ENCODE results near the gene NDN. TPM values are rescaled to one million over a fixed set of nuclear protein-coding genes. Genes with fewer than 3 reads are reported as not detected.

NDN gene
- total RNA-seq, 1 experiment from 2014 or later = not detected

DNA sequence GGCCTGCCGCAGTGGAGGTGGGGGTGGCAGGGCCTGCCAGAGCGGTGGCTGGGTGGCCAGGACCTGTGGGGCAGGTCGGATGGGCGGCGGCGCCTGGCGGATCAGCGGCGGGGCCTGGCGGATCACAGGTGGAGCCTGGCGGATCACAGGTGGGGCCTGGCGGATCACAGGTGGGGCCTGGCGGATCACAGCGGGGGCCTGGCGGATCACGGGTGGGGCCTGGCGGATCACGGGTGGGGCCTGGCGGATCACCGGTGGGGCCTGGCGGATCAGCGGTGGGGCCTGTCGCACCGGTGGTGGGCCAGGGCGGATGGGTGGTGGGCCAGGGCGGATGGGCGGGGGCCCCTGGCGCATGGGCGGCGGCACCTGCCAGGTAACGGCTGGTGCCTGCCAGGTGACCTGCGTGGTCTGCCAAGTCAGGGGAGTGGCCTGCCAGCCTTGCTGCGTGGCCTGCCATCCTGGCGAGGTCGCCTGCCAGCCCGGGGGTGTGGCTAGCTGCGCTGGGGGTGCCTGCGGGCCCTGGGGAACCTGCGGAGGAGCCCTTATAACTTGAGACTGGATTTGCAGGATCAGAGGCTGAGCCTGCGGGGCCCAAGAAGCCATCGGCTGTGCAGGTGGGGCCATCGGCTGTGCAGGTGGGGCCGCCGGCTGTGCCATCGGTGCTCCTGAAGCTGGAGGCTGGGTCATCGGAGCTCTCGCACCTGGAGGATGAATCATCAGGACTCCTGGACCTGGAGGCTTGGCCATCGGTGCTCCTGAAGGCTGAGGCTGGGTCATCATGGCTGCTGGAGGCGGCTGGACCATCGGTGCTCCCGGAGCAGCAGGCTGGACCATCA, 40.7 kb downstream of the NDN start:
- H3K27ac Mint-ChIP-seq (ENCODE audit: unreplicated experiment) = no peak overlapping the region
- POLR2A ChIA-PET = no interaction called here
- TF ChIP-seq, protein P1, sequence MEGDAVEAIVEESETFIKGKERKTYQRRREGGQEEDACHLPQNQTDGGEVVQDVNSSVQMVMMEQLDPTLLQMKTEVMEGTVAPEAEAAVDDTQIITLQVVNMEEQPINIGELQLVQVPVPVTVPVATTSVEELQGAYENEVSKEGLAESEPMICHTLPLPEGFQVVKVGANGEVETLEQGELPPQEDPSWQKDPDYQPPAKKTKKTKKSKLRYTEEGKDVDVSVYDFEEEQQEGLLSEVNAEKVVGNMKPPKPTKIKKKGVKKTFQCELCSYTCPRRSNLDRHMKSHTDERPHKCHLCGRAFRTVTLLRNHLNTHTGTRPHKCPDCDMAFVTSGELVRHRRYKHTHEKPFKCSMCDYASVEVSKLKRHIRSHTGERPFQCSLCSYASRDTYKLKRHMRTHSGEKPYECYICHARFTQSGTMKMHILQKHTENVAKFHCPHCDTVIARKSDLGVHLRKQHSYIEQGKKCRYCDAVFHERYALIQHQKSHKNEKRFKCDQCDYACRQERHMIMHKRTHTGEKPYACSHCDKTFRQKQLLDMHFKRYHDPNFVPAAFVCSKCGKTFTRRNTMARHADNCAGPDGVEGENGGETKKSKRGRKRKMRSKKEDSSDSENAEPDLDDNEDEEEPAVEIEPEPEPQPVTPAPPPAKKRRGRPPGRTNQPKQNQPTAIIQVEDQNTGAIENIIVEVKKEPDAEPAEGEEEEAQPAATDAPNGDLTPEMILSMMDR (IDR thresholded peaks at IDR 0.05; ENCODE audit: insufficient read depth in 1 of 2, low read depth in 1 of 2, low read length in 1 of 2, severe bottlenecking in 1 of 2, unreplicated experiment in 1 of 2) = no peak
- H3K9me3 Mint-ChIP-seq (ENCODE audit: unreplicated experiment) = no peaks in the 10 kb centered on the region
- no peaks in the 10 kb centered on the region for H3K4me1 Mint-ChIP-seq (ENCODE audit: low read depth, unreplicated experiment)
- Histone ChIP-seq H3K27me3 (replicated peaks; ENCODE audit: control insufficient read depth, insufficient read depth, low read length) (no peaks in the 10 kb centered on the region), H3K4me1 (no peaks in the 10 kb centered on the region), H3K4me3 (ENCODE audit: low read depth, low read length) (no peak overlapping the region), H3K36me3 (ENCODE audit: control insufficient read depth, insufficient read depth, low read length) (no peaks in the 10 kb centered on the region), H3K9me3 (no peaks in the 10 kb centered on the region)
- H3K4me3 Mint-ChIP-seq (ENCODE audit: unreplicated experiment) = no peak overlapping the region
- BruUV-seq (replicated peaks) = no TSS peak
- CTCF ChIA-PET = no interaction called here
- DNase-seq = no peak
- H3K36me3 Mint-ChIP-seq (ENCODE audit: insufficient read depth, unreplicated experiment) = no peaks in the 10 kb centered on the region
- intact Hi-C loops (cut with micrococcal nuclease; ENCODE audit: unreplicated experiment) = no loop called here
- peaks cover 11% of the 10 kb centered on the region for H3K27me3 Mint-ChIP-seq (ENCODE audit: insufficient read depth, unreplicated experiment)

DNA sequence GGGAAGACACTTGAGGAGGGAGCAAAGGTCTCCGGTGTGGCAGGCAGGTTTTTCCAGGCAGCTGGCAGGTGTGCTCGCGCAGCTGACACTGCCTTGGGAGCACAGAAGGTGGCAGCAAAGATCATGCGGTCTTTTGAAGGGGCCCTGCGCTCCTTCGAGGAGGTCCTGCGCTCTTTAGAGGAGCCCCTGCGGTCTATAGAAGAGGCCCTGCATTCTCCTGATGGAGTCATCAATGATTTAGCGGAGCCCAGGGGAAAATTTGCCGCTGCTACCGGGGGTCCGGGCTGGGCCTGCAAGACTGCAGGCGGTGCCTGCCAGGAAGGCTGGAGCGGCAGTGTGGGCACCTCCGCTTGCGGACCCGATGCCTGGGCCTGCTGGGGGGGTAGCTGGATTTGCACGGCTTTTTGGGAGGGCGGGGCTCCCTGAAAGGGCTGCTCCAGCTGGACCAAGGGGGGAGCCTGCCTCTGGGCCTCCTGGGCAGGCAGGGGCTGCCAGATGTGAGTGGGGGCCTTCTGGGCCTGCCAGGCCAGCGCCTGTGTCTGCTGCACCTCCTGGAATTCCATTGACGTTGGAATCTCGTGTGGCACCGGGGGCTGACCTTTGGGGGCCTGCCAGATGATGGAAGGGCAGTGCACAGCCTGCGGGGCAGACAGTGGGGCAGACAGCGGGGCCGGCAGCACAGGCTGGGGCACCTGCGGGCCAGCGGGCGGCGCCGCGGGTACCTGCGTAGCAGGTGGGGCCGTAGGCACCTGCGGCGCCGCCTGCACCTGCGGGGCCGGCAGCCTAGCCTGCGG, 41.5 kb downstream of the NDN start:
- Mint-ChIP-seq H3K9me3 (ENCODE audit: unreplicated experiment) (no peaks in the 10 kb centered on the region), H3K27ac (ENCODE audit: unreplicated experiment) (no peak overlapping the region), H3K36me3 (ENCODE audit: insufficient read depth, unreplicated experiment) (no peaks in the 10 kb centered on the region), H3K4me3 (ENCODE audit: unreplicated experiment) (no peak overlapping the region), H3K4me1 (ENCODE audit: low read depth, unreplicated experiment) (no peaks in the 10 kb centered on the region), H3K27me3 (ENCODE audit: insufficient read depth, unreplicated experiment) (peaks cover 7% of the 10 kb centered on the region)
- Histone ChIP-seq H3K4me3 (ENCODE audit: low read depth, low read length) (no peak overlapping the region), H3K4me1 (no peaks in the 10 kb centered on the region), H3K36me3 (ENCODE audit: control insufficient read depth, insufficient read depth, low read length) (no peaks in the 10 kb centered on the region), H3K27me3 (replicated peaks; ENCODE audit: control insufficient read depth, insufficient read depth, low read length) (no peaks in the 10 kb centered on the region), H3K9me3 (no peaks in the 10 kb centered on the region)
- TF ChIP-seq, protein P1 (IDR thresholded peaks at IDR 0.05; ENCODE audit: insufficient read depth in 1 of 2, low read depth in 1 of 2, low read length in 1 of 2, severe bottlenecking in 1 of 2, unreplicated experiment in 1 of 2) = peak in 1 of 2 experiments; percentile 26
- intact Hi-C loops (cut with micrococcal nuclease; ENCODE audit: unreplicated experiment) = no loop called here
- no TSS peak for BruUV-seq (replicated peaks)
- DNase-seq = no peak
- ChIA-PET CTCF (no interaction called here), POLR2A (no interaction called here)

GRCh38 chr15:23644829-23645228, 42.3 kb downstream of the NDN start:
- intact Hi-C loops (cut with micrococcal nuclease; ENCODE audit: unreplicated experiment) = no loop called here
- Histone ChIP-seq H3K4me3 (ENCODE audit: low read depth, low read length) (no peak overlapping the region), H3K4me1 (no peaks in the 10 kb centered on the region), H3K27me3 (replicated peaks; ENCODE audit: control insufficient read depth, insufficient read depth, low read length) (no peaks in the 10 kb centered on the region), H3K36me3 (ENCODE audit: control insufficient read depth, insufficient read depth, low read length) (no peaks in the 10 kb centered on the region), H3K9me3 (no peaks in the 10 kb centered on the region)
- Mint-ChIP-seq H3K9me3 (ENCODE audit: unreplicated experiment) (no peaks in the 10 kb centered on the region), H3K27me3 (ENCODE audit: insufficient read depth, unreplicated experiment) (peaks cover 7% of the 10 kb centered on the region), H3K27ac (ENCODE audit: unreplicated experiment) (no peak overlapping the region), H3K36me3 (ENCODE audit: insufficient read depth, unreplicated experiment) (no peaks in the 10 kb centered on the region), H3K4me1 (ENCODE audit: low read depth, unreplicated experiment) (no peaks in the 10 kb centered on the region), H3K4me3 (ENCODE audit: unreplicated experiment) (no peak overlapping the region)
- no peak for DNase-seq
- CTCF ChIA-PET = no interaction called here
- no TSS peak for BruUV-seq (replicated peaks)
- POLR2A ChIA-PET = no interaction called here
- TF ChIP-seq, protein P1 (IDR thresholded peaks at IDR 0.05; ENCODE audit: insufficient read depth in 1 of 2, low read depth in 1 of 2, low read length in 1 of 2, severe bottlenecking in 1 of 2, unreplicated experiment in 1 of 2) = no peak

Data from Caco-2 (cell line).